ACC112 (cell line): ENCODE measurements around the gene TMEM220.
A peak's percentile ranks its signal among the peaks of the same experiment; 100 is the strongest.
"Not testable (repeated sequence)": the region's sequence is repeated elsewhere in the genome, so short reads cannot be mapped to it uniquely, and the experiment has no call there.

ENCODE experiments used
- H2AFZ ChIP-seq: fragments of 200-600 bp; sonication (generic); one replicate; pipeline ENCODE4 v1.6.0; 2017; ENCODE audit warnings: antibody characterized with exemption, low read length; ENCODE audit not compliant: unreplicated experiment
- H3K27ac ChIP-seq: fragments of 200-600 bp; sonication (generic); 2 replicates; pipeline ENCODE4 v1.5.1; 2014; ENCODE audit warnings: low read depth, mild to moderate bottlenecking, antibody characterized with exemption, low read length, moderate library complexity
- H3K27me3 ChIP-seq: fragments of 200-600 bp; sonication (generic); 2 replicates; pipeline ENCODE4 v1.6.1; 2014; ENCODE audit warnings: mild to moderate bottlenecking, antibody characterized with exemption, low read length, moderate library complexity, mixed read lengths; ENCODE audit not compliant: insufficient read depth
- H3K36me3 ChIP-seq: fragments of 200-600 bp; sonication (generic); 2 replicates; pipeline ENCODE4 v1.6.1; 2016; ENCODE audit warnings: mild to moderate bottlenecking, antibody characterized with exemption, low read length, moderate library complexity, mixed read lengths; ENCODE audit not compliant: insufficient read depth
- H3K4me1 ChIP-seq: fragments of 200-600 bp; sonication (generic); one replicate; pipeline ENCODE4 v1.6.1; 2016; ENCODE audit warnings: low read length, mixed read lengths; ENCODE audit not compliant: insufficient read depth, unreplicated experiment, control insufficient read depth
- H3K4me3 ChIP-seq: fragments of 200-600 bp; sonication (generic); 2 replicates; pipeline ENCODE4 v1.5.1; 2014; ENCODE audit warnings: mild to moderate bottlenecking, low read depth, low read length
- H3K79me2 ChIP-seq: fragments of 200-600 bp; sonication (generic); one replicate; pipeline ENCODE4 v1.6.0; 2016; ENCODE audit warnings: low read length; ENCODE audit not compliant: control insufficient read depth, unreplicated experiment, insufficient read depth

Gene TMEM220

GRCh38 chr17:10741416-10742135 lies 11.8 kb upstream of the TMEM220 start:
- Histone ChIP-seq H3K27me3 (peaks cover 4% of the 10 kb centered on the region; the same call in 1 of the 2 replicates), H3K4me1 (peaks cover 3% of the 10 kb centered on the region), H2AFZ (no peak overlapping the region), H3K36me3 (no peaks in the 10 kb centered on the region), H3K27ac (no peak overlapping the region), H3K79me2 (no peaks in the 10 kb centered on the region), H3K4me3 (no peak overlapping the region)

- H3K4me1 ChIP-seq: peaks cover 3% of the 10 kb centered on the region
- H3K27me3 ChIP-seq: no peaks in the 10 kb centered on the region
- no peak overlapping the region for H2AFZ ChIP-seq
- H3K79me2 ChIP-seq: no peaks in the 10 kb centered on the region
- H3K4me3 ChIP-seq: no peak overlapping the region
- H3K27ac ChIP-seq: no peak overlapping the region
- no peaks in the 10 kb centered on the region for H3K36me3 ChIP-seq
Measured at GRCh38 chr17:10739386-10739785, 9.6 kb upstream of the TMEM220 start.

- Histone ChIP-seq H3K27ac (no peak overlapping the region), H2AFZ (no peak overlapping the region), H3K4me1 (peaks cover 3% of the 10 kb centered on the region), H3K4me3 (no peak overlapping the region), H3K36me3 (no peaks in the 10 kb centered on the region), H3K27me3 (no peaks in the 10 kb centered on the region), H3K79me2 (no peaks in the 10 kb centered on the region)
Measured at GRCh38 chr17:10738521-10739258, 8.9 kb upstream of the TMEM220 start.

GRCh38 chr17:10737736-10738135 lies 7.9 kb upstream of the TMEM220 start:
- Histone ChIP-seq H3K27ac (no peak overlapping the region), H3K79me2 (no peaks in the 10 kb centered on the region), H3K4me1 (no peaks in the 10 kb centered on the region), H3K27me3 (no peaks in the 10 kb centered on the region), H2AFZ (no peak overlapping the region), H3K36me3 (no peaks in the 10 kb centered on the region), H3K4me3 (no peak overlapping the region)

GRCh38 chr17:10737168-10737622 lies 7.4 kb upstream of the TMEM220 start:
- Histone ChIP-seq H3K4me3 (no peak overlapping the region), H3K27me3 (no peaks in the 10 kb centered on the region), H3K79me2 (no peaks in the 10 kb centered on the region), H3K27ac (no peak overlapping the region), H3K36me3 (no peaks in the 10 kb centered on the region), H3K4me1 (no peaks in the 10 kb centered on the region), H2AFZ (no peak overlapping the region)

GRCh38 chr17:10735821-10736220 lies 6.0 kb upstream of the TMEM220 start:
- Histone ChIP-seq H3K4me3 (no peak overlapping the region), H3K27ac (no peak overlapping the region), H3K36me3 (no peaks in the 10 kb centered on the region), H3K79me2 (no peaks in the 10 kb centered on the region), H3K4me1 (peaks cover 8% of the 10 kb centered on the region), H3K27me3 (no peaks in the 10 kb centered on the region), H2AFZ (no peak overlapping the region)

GRCh38 chr17:10735251-10735650 lies 5.4 kb upstream of the TMEM220 start:
- Histone ChIP-seq H2AFZ (no peak overlapping the region), H3K36me3 (no peaks in the 10 kb centered on the region), H3K4me1 (peaks cover 9% of the 10 kb centered on the region), H3K27me3 (no peaks in the 10 kb centered on the region), H3K4me3 (no peak overlapping the region), H3K79me2 (no peaks in the 10 kb centered on the region), H3K27ac (no peak overlapping the region)

GRCh38 chr17:10733666-10734065 lies 3.8 kb upstream of the TMEM220 start:
- Histone ChIP-seq H3K4me3 (no peak overlapping the region), H3K79me2 (no peaks in the 10 kb centered on the region), H3K4me1 (peaks cover 9% of the 10 kb centered on the region), H3K27ac (no peak overlapping the region), H3K27me3 (no peaks in the 10 kb centered on the region), H2AFZ (no peak overlapping the region), H3K36me3 (no peaks in the 10 kb centered on the region)

GRCh38 chr17:10732121-10732520 lies 2.3 kb upstream of the TMEM220 start:
- H3K4me3 ChIP-seq, H3K79me2 ChIP-seq, H3K36me3 ChIP-seq, H3K4me1 ChIP-seq, H2AFZ ChIP-seq, H3K27me3 ChIP-seq, H3K27ac ChIP-seq: not testable (repeated sequence)

GRCh38 chr17:10731408-10731879 lies 1.6 kb upstream of the TMEM220 start:
- H3K79me2 ChIP-seq: no peaks in the 10 kb centered on the region
- peak overlapping the region; percentile 39 for H2AFZ ChIP-seq
- H3K4me1 ChIP-seq: peaks cover 9% of the 10 kb centered on the region
- peak overlapping the region; percentile 88 for H3K4me3 ChIP-seq
- H3K27me3 ChIP-seq: no peaks in the 10 kb centered on the region
- no peak overlapping the region for H3K27ac ChIP-seq
- H3K36me3 ChIP-seq: no peaks in the 10 kb centered on the region

GRCh38 chr17:10730247-10730646 lies 424 bp upstream of the TMEM220 start:
- peak overlapping the region; percentile 90 for H2AFZ ChIP-seq
- H3K4me3 ChIP-seq: peak overlapping the region; percentile 88
- H3K79me2 ChIP-seq, H3K27me3 ChIP-seq, H3K36me3 ChIP-seq, H3K4me1 ChIP-seq: not testable (repeated sequence)
- H3K27ac ChIP-seq: peak overlapping the region; percentile 61
